NT2/D1 (cell line): ENCODE results near the gene ALDH1B1.

Experiments used
- SUZ12 ChIP-seq: IDR thresholded peaks from 2 replicates; pipeline ENCODE4 v1.6.1; 2011; ENCODE audit not compliant: insufficient read length, insufficient read depth; ENCODE audit errors: extremely low read depth
- YY1 ChIP-seq: IDR thresholded peaks from 2 replicates; pipeline ENCODE4 v1.6.1; 2011; ENCODE audit not compliant: insufficient read length, insufficient read depth
- ZNF274 ChIP-seq: IDR thresholded peaks from 2 replicates; pipeline ENCODE4 v1.6.1; 2011; ENCODE audit warnings: mild to moderate bottlenecking, low read depth, low read length

DNA sequence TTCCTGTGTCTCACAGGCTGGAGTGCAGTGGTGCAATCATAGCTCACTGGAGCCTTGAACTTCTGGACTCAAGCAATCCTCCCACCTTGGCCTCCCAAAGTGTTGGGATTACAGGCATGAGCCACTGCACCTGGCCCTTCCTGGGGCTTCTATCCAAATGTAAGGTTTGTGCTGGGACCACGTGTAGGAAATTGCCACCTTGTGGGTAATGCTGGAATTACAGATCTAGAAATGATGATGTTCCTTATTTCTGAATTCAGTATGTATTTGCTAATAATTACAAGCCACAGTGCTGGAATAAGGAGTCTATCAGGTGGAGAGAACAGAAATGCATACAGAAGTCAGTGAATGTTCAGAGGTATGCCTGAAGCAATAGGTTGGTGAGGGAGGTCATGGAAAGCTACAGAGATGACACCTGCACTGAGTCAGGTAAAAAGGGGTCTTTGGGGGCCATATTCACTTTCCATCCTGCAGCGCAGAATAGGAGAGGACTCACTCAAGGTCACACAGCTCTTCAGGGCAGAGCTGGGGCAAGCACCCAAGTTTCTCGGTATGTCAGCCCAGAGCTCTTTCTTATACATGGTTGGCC is 40.5 kb downstream of the ALDH1B1 start:
- TF ChIP-seq YY1 (no peak), ZNF274 (no peak), SUZ12 (no peak)
